Small intestine (tissue), 7 donors: ENCODE data around the gene AGPAT4. TPM values are rescaled to one million over a fixed set of nuclear protein-coding genes. Genes with fewer than 3 reads are reported as not detected.

Experiments used
- DNase-seq, 2 donors: peaks; one replicate each; pipeline versions ENCODE4 v3.0.0 to v3.0.0-alpha.2; 2013
- FAIRE-seq: peaks from 2 replicates; lab custom pipeline; 2012; peaks lifted over from hg19 to GRCh38; lab: Jason Lieb, UNC
- H3K27ac ChIP-seq, 3 donors: one replicate each; pipeline ENCODE4 v1.5.1; 2013; ENCODE audit warnings: low read length in 2 of 3, mild to moderate bottlenecking in 2 of 3, control low read depth in 1 of 3, inconsistent platforms in 1 of 3, low read depth in 1 of 3, moderate library complexity in 1 of 3
- H3K27me3 ChIP-seq, 3 donors: one replicate each; pipeline ENCODE4 v1.6.1; 2013; ENCODE audit warnings: low read length in 3 of 3, inconsistent platforms in 1 of 3; ENCODE audit not compliant: control insufficient read depth in 3 of 3, insufficient read depth in 3 of 3
- H3K36me3 ChIP-seq, 3 donors: one replicate each; pipeline ENCODE4 v1.6.1; 2013; ENCODE audit warnings: low read length in 3 of 3, inconsistent platforms in 1 of 3, low read depth in 1 of 3, mild to moderate bottlenecking in 1 of 3, moderate library complexity in 1 of 3; ENCODE audit not compliant: control insufficient read depth in 3 of 3, insufficient read depth in 2 of 3
- H3K4me1 ChIP-seq, 3 donors: one replicate each; pipeline ENCODE4 v1.6.1; 2013; ENCODE audit warnings: low read length in 2 of 3, inconsistent platforms in 1 of 3, low read depth in 1 of 3, mild to moderate bottlenecking in 1 of 3, moderate library complexity in 1 of 3; ENCODE audit not compliant: control insufficient read depth in 3 of 3, insufficient read depth in 2 of 3
- H3K4me3 ChIP-seq, 3 donors: one replicate each; pipeline ENCODE4 v1.5.1; 2013; ENCODE audit warnings: low read length in 3 of 3, control low read depth in 1 of 3, inconsistent platforms in 1 of 3, low read depth in 1 of 3, mild to moderate bottlenecking in 1 of 3, moderate library complexity in 1 of 3
- H3K9me3 ChIP-seq, 2 donors: one replicate each; pipeline ENCODE4 v1.6.1; 2013; ENCODE audit warnings: low read depth in 1 of 2, low read length in 1 of 2; ENCODE audit not compliant: control insufficient read depth in 2 of 2, insufficient read depth in 1 of 2
- WGBS, 3 donors: extraction: QIAGEN DNeasy Blood & Tissue Kit; methylation state at CpG; one replicate each; pipeline ENCODE4 v1.1.7; 2013; 5-methylcytosine and 5-hydroxymethylcytosine counted together
- polyA plus RNA-seq, 4 donors: library from polyadenylated mRNA; stranded (reverse) in 3 of 4; unstranded in 1 of 4; fragments of 200-250 nt in 3 of 4; fragments of 120-200 nt in 1 of 4; gene quantifications; one replicate each; pipeline versions ENCODE4 v1.2.1 to v1.2.3, GENCODE V29; 2013
- donor health status: healthy with polysubstance abuse.
- donor health status: control.
- donor health status: control.
- donor health status: Bipolar disorder and iron deficiency.
- donor health status: healthy.

Gene AGPAT4
- polyA plus RNA-seq, 4 donors: 1.6 to 2.3 TPM; not detected in 2

DNA sequence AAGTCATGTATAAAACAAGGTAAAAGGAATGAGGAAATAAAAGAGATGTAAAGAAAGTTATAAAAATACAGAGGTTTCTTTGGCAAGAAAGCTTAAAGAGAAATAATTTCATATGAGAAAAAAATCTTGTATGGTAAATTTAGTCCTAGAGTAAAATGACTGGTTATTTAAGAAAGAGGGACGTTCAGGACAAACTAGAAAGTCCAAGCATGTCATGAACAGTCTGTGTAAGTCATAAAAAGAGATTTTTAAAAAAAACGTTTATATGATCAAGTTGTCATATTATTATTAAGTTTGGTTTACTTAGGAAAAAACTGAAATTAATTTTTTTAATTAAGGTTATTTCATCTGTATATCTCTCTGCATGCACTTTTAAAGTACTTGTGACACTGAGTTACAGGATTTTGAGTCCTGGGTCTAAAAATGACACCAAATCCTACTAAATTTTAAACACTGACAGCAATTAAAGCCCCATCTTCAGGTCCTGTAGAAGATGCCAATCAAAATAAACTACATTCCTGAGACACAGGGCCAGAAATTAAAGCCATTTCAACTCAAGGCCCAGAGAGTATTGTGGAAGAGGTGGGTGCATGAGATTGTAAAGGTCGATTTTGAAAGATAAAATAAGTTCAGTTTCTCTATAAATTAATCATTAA lies 62.4 kb downstream of the AGPAT4 start:
- FAIRE-seq (no peak), DNase-seq (no peak)
- Histone ChIP-seq H3K4me1 (no peaks in the 10 kb centered on the region), H3K4me3 (no peak overlapping the region), H3K27ac (no peak overlapping the region), H3K27me3 (no peaks in the 10 kb centered on the region), H3K36me3 (no peaks in the 10 kb centered on the region), H3K9me3 (peaks cover 0 to 14% of the 10 kb centered on the region in 2 donors)
- 45 to 71% (median 51%) methylated on average over 3 of the region's 3 CpGs for WGBS, 3 donors

GRCh38 chr6:161210857-161211256 lies 63.0 kb downstream of the AGPAT4 start:
- peak; percentile 84 for FAIRE-seq
- Histone ChIP-seq H3K4me1 (no peaks in the 10 kb centered on the region), H3K9me3 (peaks cover 0 to 10% of the 10 kb centered on the region in 2 donors), H3K4me3 (no peak overlapping the region), H3K27ac (no peak overlapping the region), H3K27me3 (no peaks in the 10 kb centered on the region), H3K36me3 (no peaks in the 10 kb centered on the region)
- no peak for DNase-seq
- 97 to 98% (median 97%) methylated on average over 2 of the region's 2 CpGs for WGBS, 3 donors

DNA sequence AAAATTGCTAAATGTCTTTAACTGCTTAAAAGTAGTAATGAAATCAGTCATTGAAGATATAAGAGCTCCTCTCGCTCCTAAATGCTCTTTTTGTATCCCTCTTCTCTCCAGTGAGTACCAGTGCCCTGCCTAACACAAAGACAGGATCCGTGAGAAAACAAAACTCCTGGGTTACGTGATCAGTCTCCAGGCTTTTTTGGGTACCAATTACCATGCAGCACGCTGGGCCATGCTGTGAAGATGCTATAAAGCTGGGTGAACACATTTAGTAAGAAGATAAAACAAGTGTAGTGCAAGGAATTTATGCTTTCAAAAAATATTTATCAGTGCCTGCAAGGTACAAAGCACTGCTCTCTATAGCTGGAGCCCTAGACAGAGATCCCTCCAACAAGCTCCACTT lies 66.7 kb downstream of the AGPAT4 start:
- no peak overlapping the region for H3K27ac ChIP-seq
- no peak for FAIRE-seq
- H3K4me1 ChIP-seq: no peaks in the 10 kb centered on the region
- no peak overlapping the region for H3K4me3 ChIP-seq
- peaks cover 0 to 4% of the 10 kb centered on the region in 2 donors for H3K9me3 ChIP-seq
- H3K36me3 ChIP-seq: no peaks in the 10 kb centered on the region
- H3K27me3 ChIP-seq: no peaks in the 10 kb centered on the region
- no peak for DNase-seq
- WGBS, 3 donors: 78 to 92% (median 88%) methylated on average over 4 of the region's 4 CpGs

- H3K9me3 ChIP-seq: no peaks in the 10 kb centered on the region
- WGBS, 3 donors: 76 to 82% (median 77%) methylated on average over 11 of the region's 11 CpGs
- H3K27me3 ChIP-seq: no peaks in the 10 kb centered on the region
- no peak overlapping the region for H3K27ac ChIP-seq
- no peak overlapping the region for H3K4me3 ChIP-seq
- DNase-seq (no peak), FAIRE-seq (no peak)
- no peaks in the 10 kb centered on the region for H3K36me3 ChIP-seq
- no peaks in the 10 kb centered on the region for H3K4me1 ChIP-seq
Measured at GRCh38 chr6:161204866-161205557, 68.8 kb downstream of the AGPAT4 start.

DNA sequence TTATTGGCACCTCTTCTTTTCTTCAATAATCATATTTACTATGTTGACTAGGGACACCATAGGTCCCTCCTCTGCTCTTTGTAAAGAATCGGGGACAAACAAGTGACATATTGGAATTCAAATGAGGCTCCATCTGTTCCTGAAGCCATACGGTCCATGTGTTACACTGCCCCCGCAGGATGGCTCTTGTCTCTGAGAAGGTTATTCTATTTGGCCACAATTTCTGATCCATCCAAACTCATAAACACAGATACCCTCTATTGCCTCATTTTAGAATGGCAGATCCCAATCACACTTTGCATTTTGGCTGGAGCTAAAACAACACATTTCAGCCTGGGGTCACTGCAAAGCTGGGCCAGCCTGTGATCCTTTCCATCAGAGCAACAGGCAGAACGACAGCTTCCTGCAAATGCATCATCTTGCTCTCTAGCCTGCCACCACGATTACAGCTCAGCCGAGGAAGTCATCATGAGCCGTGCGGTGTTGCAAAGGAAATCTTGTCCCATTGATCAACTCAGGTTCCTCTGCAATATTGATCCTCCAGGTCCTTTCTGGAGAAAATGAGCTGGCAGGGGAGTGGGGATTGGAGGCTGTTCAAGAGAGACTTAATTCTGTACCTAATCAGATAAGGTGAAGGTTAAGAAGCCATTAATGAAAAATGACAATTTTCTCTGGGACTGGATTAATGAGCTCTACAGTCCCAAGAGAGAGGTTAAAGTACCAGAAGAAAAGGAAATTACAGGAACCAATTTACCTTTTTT lies 73.1 kb downstream of the AGPAT4 start:
- no peak overlapping the region for H3K4me3 ChIP-seq
- H3K4me1 ChIP-seq: no peaks in the 10 kb centered on the region
- no peaks in the 10 kb centered on the region for H3K36me3 ChIP-seq
- no peak for DNase-seq
- H3K9me3 ChIP-seq: no peaks in the 10 kb centered on the region
- H3K27me3 ChIP-seq: no peaks in the 10 kb centered on the region
- no peak overlapping the region for H3K27ac ChIP-seq
- FAIRE-seq: no peak
- 75 to 77% (median 76%) methylated on average over 8 of the region's 8 CpGs for WGBS, 3 donors

GRCh38 chr6:161199850-161200249 lies 74.0 kb downstream of the AGPAT4 start:
- H3K4me3 ChIP-seq: no peak overlapping the region
- no peaks in the 10 kb centered on the region for H3K27me3 ChIP-seq
- H3K4me1 ChIP-seq: no peaks in the 10 kb centered on the region
- FAIRE-seq (no peak), DNase-seq (no peak)
- no peaks in the 10 kb centered on the region for H3K36me3 ChIP-seq
- H3K9me3 ChIP-seq: no peaks in the 10 kb centered on the region
- 76 to 84% (median 77%) methylated on average over 4 of the region's 4 CpGs for WGBS, 3 donors
- no peak overlapping the region for H3K27ac ChIP-seq

- no peaks in the 10 kb centered on the region for H3K27me3 ChIP-seq
- no peaks in the 10 kb centered on the region for H3K4me1 ChIP-seq
- H3K4me3 ChIP-seq: no peak overlapping the region
- FAIRE-seq (no peak), DNase-seq (no peak)
- H3K9me3 ChIP-seq: no peaks in the 10 kb centered on the region
- 91 to 93% (median 91%) methylated on average over 9 of the region's 9 CpGs for WGBS, 3 donors
- no peaks in the 10 kb centered on the region for H3K36me3 ChIP-seq
- no peak overlapping the region for H3K27ac ChIP-seq
Measured at GRCh38 chr6:161198783-161199460, 74.9 kb downstream of the AGPAT4 start.

DNA sequence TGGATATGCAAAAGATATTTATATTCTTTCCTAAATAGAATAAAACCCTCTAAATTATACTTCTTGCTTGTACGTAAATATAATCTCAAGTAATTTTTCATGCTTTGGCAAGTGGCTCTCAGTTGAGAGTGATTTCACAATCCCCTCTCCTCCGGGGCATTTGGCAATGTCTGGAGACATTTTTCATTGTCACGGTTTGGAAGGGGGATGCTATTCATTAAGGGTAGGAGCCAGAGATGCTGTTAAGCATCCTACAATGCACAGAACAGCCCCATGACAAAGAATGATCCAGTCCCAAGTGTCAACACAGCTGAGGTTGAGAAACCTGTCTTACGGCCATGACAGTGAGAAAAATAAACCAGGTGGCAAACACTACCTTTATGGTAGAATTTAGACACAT lies 75.7 kb downstream of the AGPAT4 start:
- no peak overlapping the region for H3K4me3 ChIP-seq
- H3K9me3 ChIP-seq: peaks cover 0 to 3% of the 10 kb centered on the region in 2 donors
- DNase-seq (no peak), FAIRE-seq (no peak)
- WGBS, 3 donors: 67 to 79% (median 76%) methylated on average over 4 of the region's 4 CpGs
- H3K27me3 ChIP-seq: no peaks in the 10 kb centered on the region
- H3K4me1 ChIP-seq: no peaks in the 10 kb centered on the region
- H3K36me3 ChIP-seq: no peaks in the 10 kb centered on the region
- no peak overlapping the region for H3K27ac ChIP-seq
